ENCODE results near the gene FAM131A.
A peak's percentile ranks its signal among the peaks of the same experiment; 100 is the strongest.

Gene FAM131A

DNA sequence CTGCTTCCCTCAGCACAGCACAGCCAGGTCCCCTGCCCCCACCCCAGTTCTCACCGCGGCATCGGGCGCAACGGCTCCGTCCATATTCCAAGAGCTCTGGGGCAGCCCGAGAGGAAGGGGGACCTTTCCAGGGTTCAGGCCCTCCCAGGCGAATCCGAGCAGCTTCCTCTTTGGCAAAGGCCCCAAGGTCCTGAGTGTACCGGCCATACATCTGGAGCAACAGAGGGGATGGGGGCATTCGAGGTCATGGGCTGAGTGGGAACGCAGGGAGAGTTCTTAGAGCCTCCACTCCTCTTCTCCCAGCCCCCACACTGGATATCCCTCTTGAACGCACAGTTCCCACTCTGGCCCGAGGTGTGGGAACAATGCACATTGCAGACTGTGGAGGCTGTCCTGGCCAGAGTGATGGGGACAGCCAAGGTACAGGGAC lies 21.5 kb downstream of the FAM131A start:
- DNase-seq = no peak

DNA sequence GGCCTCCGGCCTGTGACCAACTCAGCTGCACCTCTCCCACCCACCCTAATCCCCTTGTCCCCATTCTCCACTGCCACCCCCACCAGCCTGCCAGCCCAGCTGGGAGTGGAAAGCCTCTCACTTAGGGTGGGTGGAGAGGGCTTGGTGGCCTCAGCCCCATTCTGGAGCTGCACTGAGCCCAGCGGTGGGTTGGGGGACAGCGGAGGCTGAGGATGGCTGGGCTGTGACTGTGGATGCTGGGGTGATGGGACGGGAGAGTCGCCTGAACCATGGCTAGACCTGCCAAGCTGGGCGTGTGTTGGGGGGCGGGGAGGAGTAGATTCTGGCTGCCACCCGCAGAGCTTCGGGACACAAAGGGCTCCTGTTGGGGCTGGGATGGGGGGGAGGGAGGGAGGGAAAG lies 22.2 kb downstream of the FAM131A start:
- DNase-seq = no peak

DNA sequence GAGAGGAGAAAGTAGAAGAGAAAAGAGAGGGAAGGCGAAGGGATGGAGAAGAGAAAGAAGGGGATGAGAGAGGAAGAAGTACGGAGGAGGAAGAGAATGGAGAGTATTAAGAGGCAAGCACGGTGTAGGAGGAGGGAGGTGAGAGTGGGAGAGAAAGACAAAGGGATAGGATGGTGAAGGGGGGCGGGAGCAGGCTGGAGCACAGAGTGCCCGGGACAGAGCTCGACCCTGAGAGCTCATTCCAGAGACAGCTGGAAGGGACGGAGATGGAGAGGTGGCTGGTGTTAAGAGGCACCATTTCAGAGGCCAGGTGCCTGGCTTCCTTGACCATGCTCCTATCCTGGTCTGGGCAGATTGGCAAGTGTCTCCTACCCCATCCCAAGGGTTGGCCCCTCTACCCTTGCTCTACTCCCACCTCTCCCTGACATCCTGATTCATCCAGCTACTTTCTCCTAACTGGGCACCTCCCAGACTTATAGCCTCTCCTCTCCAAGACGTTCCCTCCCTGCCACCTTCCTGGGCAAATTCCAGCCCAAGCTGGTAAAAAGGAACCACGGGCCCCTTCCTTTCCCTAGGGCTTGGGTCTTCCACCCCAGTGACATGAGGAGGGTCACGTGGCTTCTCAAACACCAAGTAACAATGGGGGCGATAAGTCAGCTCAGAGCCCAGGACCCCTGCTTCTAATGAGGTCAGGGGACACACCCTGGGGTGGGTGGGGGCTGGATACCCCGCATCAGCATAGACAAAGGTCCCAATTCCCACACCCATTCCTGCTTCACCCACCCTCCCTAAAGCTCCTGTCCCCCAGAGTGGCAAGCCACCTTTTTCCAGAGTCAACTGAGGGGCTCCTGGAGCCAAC lies 22.9 kb downstream of the FAM131A start:
- no peak for DNase-seq

DNA sequence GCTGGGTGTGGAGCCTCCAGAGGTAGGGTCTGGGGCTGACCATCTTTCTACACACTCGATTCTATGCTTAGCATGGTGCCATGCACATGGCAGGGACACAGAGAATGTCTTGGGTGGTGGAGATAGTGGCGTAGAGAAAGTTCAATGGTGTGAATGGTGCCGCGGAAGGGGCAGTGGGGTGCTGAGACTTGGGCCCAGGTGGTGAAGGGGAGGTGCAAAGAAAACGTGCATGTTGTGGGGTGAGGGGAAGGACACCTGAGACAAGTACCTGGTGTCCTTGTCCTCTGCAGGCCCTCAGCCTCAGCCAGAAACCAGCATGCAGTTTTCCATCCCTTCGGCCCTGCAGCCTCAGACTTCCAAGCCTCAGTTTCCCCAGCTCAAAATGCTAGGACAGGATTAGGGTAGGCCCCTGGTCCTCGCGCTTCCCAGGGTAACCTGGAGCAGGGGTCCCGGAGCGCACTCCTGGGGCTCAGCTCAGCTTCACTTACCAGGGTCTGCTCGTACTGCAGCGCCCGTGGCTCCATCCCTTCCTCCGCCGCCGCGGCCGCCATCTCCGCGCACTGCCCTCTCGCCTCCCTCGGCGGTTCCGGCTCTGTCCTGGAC lies 23.6 kb downstream of the FAM131A start:
- DNase-seq = peak; percentile 70

DNA sequence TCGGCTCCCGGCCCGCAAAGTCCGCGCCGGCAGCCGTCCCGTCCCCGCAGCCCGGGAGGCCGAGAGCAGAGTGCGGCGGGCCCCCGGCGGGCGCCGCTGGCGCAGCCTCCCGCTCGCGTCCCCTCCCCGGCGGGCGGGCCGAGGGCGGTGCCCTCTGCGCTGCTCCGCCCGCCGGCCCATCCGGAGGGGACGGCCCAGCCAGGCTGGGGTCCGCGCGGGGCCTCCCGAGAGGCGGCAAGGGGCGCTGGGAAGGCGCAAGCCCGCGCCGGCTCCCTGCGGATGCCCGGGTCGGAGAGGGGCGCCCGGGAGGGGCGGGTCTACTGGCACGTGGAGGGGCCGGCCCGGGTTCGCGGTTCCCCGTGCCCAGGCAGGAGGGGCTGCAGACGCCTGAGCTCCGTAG lies 24.1 kb downstream of the FAM131A start, which contains the start of the genes CLCN2 and POLR2H:
Gene CLCN2, minus strand, starts transcription at position 74 of the 400 bp plus-strand sequence. CDS start 126 bp downstream, outside the sequence.
Gene POLR2H, plus strand, starts transcription at position 179 of the 400 bp plus-strand sequence. CDS start 1,783 bp downstream, outside the sequence.
- DNase-seq = no peak

DNA sequence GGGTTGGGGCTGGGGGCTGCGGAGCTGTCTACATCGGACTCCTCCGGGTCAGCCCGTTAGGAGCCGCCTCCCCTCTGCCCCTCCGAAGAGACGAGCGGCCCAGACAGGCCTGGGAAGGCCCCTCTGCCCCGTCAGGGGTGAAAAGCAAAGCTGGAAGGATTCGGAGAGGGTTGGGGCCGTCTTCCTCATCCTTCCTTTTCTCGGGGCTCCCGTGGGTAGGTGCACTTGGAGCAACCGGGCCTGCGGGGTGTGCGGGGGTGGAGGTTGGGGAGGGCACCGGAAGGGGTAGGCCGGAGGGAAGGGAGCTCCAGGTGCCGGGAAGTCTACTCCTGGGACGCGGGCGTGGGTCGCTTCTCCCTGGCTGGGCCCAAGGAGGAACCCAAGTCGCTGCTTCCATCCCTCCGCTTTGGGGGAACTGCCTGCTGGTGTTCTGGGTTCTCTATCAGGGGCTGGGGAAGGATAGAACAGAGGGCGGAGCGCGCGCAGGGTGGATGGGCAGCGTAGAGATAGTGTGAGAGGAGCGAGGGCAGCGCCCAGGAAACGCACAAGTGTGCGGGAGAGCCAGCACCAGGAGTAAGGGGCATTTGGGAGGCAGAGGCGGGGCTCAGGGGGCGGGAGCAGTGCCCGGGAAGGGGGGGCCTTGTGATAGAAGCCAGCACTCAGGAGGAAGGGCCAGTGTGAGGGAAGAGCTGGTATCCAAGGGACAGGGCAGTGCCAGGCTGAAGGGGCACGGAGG lies 24.7 kb downstream of the FAM131A start:
- DNase-seq = peak; percentile 79

DNA sequence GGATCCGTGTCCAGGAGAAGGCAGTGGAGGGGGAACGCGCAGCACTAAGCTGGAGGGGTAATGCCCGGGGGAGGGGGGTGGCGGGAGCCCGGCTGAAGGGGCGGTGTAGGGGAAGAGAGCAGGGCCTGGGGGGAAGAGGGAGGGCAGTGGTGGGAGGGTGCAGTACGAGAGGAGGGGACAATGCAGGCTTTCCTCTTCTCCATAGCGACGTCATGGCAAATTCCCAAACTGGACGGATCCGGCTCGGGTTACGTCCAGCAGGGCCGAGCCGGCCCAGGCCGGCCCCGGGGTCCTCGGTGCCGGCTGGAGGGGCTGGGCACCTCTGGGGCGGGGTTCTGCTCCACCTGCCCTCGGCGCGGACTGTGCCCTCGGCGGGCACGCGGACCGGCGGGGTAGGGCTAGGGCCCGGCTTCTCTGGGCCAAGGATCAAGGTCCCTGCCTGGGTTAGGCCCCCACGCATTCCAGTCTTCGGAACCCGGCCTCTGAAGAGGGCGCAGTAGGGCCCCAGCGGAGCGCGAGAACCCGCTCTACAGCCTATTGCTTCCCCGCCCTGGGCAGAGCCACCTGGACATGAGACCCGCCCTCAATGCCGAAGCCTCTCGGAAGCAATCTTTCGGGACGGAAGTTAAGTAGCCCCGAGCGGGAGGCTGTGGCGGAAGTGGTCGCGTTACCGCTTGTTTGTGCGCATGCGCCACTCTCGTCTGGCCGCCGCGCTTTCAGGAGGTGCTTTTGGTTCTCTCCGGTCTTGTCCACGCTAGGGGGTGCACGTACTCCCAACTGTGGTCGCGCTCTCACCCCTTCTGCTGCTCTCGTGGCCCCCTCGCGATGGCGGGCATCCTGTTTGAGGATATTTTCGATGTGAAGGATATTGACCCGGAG lies 25.5 kb downstream of the FAM131A start:
- peak; percentile 97 for DNase-seq

DNA sequence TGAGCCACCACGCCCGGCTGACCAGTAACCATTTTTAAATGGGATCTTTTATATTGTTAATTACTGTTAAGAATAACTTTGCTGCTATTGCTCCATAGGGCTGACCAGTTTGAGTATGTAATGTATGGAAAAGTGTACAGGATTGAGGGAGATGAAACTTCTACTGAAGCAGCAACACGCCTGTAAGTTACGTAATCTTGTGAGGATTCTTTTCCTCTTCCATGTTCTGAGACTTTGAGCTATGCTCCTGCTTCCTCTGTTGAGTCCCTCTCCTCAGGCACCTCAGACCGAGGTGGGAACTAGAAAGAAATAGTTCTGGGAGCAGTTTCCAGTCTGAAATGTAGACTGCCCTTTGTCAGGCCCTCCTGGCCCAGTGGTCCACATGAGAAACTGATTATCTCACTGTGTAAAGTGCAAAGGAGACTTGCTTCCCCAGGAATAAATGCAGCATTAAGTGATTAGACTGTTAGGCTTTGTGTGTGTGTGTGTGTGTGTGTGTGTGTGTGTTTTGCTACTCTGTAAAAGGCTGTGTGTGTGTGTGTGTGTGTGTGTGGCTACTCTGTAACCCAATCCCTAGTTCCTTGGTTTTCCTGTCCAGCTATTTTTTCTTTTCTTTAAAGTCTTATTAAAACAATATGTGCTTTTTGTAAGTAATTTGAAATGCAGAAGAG lies 29.4 kb downstream of the FAM131A start:
- no peak for DNase-seq

DNA sequence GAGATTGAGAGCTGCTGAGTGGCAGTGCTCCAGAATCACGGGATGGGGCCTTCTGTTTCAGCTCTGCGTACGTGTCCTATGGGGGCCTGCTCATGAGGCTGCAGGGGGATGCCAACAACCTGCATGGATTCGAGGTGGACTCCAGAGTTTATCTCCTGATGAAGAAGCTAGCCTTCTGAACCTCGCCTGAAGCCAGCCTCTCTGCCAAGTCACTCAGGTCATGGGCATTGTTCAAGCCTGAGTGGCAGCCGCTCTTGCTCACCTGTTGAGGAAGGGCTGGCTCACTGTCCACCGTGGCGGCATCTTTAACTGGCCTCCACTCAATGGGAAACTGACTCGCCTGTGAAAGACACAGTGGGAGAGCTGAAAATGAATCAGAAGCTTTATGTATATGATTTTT lies 30.7 kb downstream of the FAM131A start:
- DNase-seq = no peak

DNA sequence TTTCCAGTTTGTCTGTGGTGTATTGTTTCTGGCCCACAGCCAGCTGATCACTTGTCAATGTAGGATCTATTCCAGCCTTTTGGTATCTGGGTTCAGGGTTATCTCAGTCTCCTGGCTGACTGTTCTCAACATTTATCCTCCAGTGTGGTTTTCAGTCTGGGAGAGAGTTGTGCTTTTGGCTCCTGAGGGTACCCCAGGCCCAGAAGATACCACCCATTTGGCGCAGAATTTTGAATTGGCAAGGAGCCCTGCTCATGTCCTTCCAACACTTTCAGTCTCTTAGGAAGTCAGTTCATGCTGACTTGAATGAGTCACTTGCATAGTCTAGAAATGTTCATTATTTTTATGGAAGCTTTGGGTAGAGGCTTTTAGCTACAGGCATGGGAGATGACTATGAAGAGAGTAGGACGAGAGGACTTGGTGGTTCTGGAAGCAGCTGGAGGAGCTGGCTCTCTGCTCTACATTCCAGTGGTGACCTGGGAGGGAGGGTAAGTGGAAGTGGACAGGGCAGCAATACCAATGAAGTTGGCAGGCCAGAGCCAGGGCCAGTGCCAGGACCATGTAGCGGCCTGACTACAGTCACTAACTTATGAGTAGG lies 31.3 kb downstream of the FAM131A start:
- no peak for DNase-seq

DNA sequence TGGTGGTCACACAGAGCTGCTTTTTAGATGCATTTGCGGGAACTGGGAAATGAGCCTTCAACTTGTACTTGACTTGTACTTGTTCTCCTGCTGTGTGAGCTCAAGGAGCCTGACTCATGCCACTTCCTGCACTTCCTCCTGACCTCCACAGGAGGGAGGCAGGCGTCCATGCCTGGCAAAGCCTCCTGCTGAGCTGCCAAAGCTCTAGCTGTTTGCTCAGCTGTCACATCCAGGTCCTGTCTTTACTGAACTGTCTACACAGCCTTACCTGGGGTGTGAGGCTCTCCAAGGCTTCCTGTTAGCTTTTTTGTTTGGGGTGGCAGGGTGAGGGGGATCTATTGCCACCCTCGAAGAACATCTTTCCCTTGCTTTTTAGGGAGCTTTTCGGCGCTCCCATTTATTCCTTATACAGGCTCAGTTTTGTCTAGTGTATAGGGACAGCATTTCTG lies 34.2 kb downstream of the FAM131A start:
- DNase-seq = peak; percentile 74

DNA sequence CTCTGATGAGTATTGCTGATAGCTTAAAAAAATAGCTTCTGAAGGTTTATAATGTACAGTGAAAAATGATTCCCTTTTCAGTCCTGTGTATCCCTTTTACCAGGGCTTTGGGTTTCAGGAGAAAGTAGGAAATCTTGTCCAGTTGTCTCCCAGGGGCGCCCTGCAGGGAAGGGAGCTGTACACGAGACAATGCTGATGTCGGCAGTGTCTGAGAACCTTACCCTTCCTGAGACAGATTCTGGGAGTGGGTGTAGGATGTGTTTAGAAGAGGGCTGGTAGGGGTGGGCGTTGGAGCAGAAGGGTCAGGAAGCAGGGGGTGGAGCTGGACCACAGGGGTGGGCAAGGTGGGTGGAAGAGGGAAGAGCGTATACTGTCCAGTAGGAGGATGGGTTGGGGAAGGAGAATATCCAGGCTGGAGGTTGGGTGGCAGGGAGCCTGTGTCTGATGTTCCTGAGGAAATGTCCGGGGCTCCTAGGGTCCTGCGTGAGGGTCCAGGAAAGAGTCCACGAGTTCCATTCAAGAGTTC lies 35.0 kb downstream of the FAM131A start:
- no peak for DNase-seq

DNA sequence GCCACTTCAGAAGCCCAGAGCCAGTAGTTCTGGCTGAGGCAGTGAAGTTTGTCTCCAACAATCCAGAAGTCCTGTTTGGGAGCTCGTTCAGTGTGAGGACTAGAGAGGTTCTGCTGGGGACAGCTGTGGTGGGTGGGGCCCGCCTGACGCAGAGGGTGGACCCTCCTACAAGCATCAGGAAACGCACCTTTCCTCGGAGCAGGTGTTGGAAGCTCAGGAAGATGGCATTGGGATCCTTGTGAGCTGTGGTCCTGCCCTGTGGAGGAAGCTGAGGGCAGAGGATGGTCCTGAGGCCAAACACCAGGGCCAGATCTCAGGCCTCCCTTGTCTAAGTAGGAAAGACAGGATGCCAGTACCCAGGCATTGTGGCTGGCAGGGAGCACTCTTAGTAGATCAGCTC lies 35.5 kb downstream of the FAM131A start:
- no peak for DNase-seq

DNA sequence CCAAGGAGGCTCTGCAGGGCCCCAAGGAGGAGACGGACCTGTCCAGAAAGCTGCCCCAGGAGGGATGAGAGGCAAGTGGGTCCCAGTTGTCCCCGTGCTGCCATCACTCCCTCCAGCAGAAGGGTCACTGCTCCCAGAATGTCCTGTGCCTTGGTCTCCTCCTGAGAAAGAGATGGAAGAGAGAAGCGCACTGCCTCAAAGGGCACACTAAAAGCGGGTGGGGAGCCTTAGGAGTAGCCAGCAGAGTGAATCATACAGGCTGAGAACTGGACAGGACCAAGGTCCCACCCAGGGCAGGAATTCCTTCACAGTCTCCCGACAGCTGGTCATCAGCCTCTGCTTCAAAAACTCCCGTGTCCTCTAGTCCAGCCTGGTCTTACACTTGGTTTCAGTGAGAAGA lies 36.0 kb downstream of the FAM131A start:
- no peak for DNase-seq

DNA sequence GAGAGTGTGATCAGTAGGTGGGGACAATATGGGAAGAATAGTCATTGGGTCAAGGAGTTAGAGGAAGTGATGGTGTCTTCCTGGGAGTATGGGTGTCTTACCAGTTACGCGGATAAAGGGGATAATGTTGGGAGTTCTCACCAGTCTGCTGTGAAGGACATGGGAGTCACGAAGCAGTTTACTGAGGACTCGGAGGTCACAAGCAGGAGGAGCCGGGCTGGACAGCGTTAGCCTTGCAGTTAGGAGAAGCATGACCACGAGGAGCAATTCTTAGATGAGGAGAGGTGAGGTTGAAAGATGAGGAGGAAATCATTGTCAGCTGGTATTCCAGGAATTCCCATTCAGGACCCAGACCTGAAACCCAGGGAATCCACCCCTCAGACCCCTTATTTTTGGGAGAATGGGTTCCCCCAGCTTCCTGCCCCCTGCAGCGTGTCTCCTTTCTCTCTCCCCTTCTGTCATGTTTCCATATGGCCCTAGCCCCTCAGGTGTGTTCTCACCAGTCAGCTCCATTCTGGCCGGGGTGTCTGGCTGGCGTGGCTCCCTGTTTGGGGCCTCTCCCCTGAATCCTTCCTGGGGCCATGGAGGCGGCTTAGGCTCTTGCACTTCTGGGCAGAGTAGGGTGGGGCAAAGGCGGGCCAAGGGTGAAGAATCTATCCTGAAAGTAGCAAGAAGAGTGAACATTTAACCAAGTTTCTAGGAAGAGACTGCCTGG lies 38.5 kb downstream of the FAM131A start:
- no peak for DNase-seq

DNA sequence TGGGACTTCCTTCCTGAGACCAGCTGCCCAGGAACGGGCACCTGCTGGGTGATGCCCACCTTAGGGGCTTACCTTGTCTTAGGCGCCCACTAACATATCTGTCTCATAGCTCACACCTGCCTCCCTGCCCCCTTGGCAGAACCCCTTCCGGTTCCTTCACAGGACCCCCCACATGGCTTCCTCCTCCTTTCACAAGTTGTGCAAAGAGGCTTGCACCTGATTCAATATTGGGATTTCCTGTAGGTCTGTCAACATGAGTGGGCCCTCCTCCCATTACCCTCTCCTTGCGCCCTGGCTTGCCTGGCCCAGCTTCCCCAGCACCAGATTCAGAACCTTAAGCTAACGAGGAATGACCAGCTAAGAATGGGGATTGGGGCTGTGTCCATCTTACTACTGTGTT lies 40.0 kb downstream of the FAM131A start:
- no peak for DNase-seq

DNA sequence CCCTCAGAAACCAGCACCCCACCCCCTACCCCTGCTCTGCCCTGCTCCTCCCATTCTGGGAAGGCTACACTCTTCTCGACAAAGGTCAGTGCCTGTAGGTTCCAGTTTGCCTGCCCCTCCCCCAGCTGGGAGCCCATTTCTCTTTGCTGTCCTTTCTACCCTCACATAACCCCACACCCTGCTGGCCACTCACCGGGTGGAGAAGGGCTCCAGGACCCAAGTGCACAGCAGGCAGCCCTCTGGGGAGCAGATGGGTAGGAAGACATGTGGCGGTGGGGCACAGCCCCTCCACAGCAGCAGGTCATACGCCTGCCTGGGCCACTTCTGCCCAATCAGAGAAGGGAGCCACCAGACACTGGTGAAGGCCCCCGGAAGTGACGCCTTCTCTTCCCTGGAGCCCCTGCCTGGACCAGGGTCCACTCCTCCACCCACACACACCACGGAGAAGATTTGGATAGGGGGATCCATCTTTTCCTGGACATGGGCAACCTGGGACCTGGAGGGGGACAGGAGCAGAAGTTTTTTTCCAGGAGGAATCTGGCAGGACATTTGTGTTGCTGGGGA lies 40.6 kb downstream of the FAM131A start, which contains the start of gene THPO:
Gene THPO, minus strand, starts transcription at position 326 of the 564 bp plus-strand sequence. CDS start 1,948 bp downstream, outside the sequence.
- DNase-seq = no peak

DNA sequence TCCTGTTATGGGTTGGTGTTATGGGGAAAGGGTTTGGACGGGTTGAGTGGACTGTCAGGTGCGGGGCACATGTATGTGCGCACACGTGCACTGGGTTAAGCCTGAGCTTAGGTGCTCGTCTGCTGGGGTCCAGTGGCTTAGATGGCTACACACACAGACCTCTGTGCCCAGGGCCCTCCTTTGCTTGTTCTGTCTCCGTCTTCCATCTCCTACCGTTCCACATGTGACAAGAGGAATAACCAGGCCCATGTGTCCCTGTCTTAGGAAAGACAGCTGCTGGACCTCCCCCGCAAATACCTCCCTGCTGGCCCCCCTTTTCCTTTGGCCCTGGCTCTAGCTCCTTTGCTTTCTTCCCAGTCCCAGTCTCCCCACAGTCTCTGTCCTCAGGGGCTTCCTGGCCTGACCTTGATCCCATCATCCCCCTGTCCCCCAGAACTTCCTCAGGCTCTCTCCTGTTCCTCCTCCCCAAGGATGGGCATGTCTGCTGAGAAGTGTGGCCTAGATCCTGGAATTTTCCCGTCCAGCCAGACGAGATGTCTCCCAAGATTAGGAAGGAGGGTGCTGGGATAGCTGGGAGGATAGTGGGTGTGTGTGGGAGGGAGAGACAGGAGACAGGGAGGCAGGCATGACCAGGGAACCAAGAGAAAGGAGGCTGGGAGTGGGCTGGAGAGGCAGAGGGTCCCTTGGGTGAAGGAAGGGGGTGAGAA lies 41.4 kb downstream of the FAM131A start:
- no peak for DNase-seq
